Medulla oblongata (tissue), 1 donor: Measurements from ENCODE around the gene HOOK1.

Experiments used
- DNase-seq: peaks from one replicate; pipeline ENCODE4 v3.0.0-alpha.2; 2015; ENCODE audit errors: extremely low spot score

Gene HOOK1

GRCh38 chr1:59814901-59815825 lies at the start of gene HOOK1:
Gene HOOK1 (plus strand): TSS chr1:59814949. CDS start chr1:59815118, 169 bp downstream.
- DNase-seq: no peak

- no peak for DNase-seq
Measured at GRCh38 chr1:59765011-59765730, 49.6 kb upstream of the HOOK1 start.

GRCh38 chr1:59766227-59766855 lies 48.4 kb upstream of the HOOK1 start:
- no peak for DNase-seq

GRCh38 chr1:59767119-59767518 lies 47.6 kb upstream of the HOOK1 start:
- no peak for DNase-seq

- no peak for DNase-seq
Measured at GRCh38 chr1:59768792-59769735, 45.7 kb upstream of the HOOK1 start.

- DNase-seq: no peak
Measured at GRCh38 chr1:59769736-59770095, 45.0 kb upstream of the HOOK1 start.

- DNase-seq: no peak
Measured at GRCh38 chr1:59771361-59771760, 43.4 kb upstream of the HOOK1 start.

GRCh38 chr1:59775480-59775879 lies 39.3 kb upstream of the HOOK1 start:
- DNase-seq: no peak

GRCh38 chr1:59776960-59777852 lies 37.5 kb upstream of the HOOK1 start:
- no peak for DNase-seq

GRCh38 chr1:59779949-59780348 lies 34.8 kb upstream of the HOOK1 start:
- DNase-seq: no peak

GRCh38 chr1:59788825-59789224 lies 25.9 kb upstream of the HOOK1 start:
- DNase-seq: no peak

GRCh38 chr1:59798600-59798999 lies 16.1 kb upstream of the HOOK1 start:
- no peak for DNase-seq

GRCh38 chr1:59803458-59804038 lies 11.2 kb upstream of the HOOK1 start:
- DNase-seq: no peak

GRCh38 chr1:59804301-59804700 lies 10.4 kb upstream of the HOOK1 start:
- no peak for DNase-seq

- no peak for DNase-seq
Measured at GRCh38 chr1:59805554-59805953, 9.2 kb upstream of the HOOK1 start.

GRCh38 chr1:59814180-59814900 lies 409 bp upstream of the HOOK1 start:
- peak; percentile 29 for DNase-seq

GRCh38 chr1:59815892-59816291 lies 1.1 kb downstream of the HOOK1 start:
- no peak for DNase-seq

- no peak for DNase-seq
Measured at GRCh38 chr1:59816318-59816878, 1.6 kb downstream of the HOOK1 start.
